Middle frontal gyrus (tissue), 1 donor: ENCODE data around the gene PACRGL.
A peak's percentile ranks its signal among the peaks of the same experiment; 100 is the strongest.
"Not testable (repeated sequence)": the region's sequence is repeated elsewhere in the genome, so short reads cannot be mapped to it uniquely, and the experiment has no call there.

Experiments used
- DNase-seq: peaks from one replicate; pipeline ENCODE4 v3.0.0-alpha.2; 2015; ENCODE audit warnings: low spot score; ENCODE audit errors: extremely low spot score

Gene PACRGL

DNA sequence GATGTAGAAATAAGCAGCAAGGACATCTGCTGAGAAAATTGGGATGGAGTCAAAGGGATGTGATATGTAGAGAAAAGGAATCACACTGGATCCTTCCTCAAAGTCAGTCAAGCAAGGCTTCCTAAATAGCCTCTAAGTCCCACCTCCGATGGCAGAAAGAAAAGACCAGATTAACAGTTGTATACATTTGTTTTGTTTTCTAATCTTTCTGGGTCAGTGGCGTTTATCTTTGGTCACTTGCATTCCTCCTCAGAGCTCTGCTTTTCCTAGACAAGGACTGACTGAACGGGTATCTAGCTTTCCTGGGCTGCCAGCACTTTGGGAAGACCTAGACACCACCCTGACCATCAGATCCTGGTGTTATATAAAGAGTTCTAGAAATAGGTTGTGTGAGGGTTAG, 23.2 kb downstream of the PACRGL start:
- no peak for DNase-seq

DNA sequence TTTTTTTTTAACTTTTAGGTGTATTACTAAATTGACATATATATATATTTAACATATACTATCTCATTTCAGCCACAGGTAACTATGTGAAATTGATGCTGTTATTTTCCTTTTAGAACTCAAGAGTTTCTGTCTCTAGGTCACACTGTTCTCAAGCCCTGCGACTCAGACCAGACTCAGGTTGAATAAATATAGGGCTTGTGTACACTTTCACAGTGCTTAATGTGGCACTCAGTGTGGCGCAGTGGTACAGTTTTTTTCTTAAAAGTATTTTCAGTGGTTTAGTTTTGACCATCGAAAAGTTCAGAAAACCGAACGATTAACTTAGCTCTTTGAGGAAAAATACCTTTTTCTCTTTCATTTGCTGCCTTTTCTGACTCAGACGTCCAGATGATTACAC, 24.7 kb downstream of the PACRGL start:
- no peak for DNase-seq

DNA sequence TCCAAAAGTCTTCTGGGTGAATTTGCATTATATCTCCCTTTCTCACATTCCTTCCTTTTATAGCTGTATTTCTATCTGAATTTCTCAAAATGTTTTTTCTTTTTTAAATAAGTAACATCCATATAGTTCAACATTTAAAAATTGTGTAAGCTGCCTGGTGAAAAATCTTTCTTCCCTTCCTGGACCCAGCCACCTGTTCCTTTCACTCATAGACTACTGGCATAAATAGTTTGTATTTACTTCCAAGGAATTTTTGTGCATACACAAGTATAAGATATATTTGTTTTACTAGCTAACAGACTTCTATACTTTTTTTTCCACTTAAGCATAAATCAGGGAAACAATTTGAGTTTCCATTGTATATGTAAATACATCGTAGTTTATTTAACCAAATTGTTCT, 35.7 kb downstream of the PACRGL start:
- DNase-seq = no peak

DNA sequence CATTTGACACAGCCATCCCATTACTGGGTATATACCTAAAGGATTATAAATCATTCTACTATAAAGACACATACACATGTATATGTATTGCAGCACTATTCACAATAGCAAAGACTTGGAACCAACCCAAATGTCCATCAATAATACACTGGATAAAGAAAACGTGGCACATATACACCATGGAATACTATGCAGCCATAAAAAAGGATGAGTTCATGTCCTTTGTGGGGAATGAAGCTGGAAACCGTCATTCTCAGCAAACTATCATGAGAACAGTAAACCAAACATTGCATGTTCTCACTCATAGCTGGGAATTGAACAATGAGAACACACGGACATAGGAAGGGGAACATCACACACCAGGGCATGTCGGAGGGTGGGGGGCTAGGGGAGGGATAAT, 45.7 kb downstream of the PACRGL start:
- not testable (repeated sequence) for DNase-seq

DNA sequence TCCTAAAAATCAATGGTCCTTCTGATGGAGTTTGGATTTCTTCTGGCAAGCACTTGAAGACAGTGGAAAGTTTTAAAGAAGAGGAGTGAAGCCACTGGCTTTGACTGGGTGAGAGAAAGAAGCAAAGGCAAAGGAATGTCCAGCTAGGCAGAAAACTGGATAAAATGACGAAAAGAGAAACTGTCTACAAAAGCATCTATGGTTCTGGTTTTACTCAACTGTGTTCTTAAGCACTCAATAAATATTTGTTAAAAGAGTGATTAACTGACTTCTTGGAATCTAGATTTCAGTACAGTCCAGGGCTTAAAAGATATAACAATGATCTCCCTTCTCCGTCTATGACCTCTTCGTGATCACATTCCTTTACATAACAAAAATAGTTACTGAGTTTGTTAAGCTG, 52.4 kb downstream of the PACRGL start:
- no peak for DNase-seq

DNA sequence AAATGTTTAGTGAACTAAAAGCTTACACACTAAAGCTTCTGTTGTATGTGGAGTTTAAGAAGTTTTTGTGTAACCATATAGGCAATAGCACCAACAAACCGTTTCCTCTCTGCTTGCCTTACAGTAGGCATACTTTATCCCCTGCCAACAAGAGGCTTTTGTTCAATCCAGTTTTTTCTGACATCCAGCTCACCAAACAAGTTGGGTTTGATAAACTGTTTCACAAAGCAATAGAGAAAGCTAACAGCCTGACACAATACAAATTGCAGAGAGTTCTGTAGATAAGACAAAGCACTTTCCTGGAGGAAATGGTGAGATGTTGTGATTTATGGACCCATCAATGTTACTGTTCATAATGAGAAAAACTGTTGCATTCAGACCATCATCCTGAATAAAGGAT, 53.8 kb downstream of the PACRGL start:
- no peak for DNase-seq

DNA sequence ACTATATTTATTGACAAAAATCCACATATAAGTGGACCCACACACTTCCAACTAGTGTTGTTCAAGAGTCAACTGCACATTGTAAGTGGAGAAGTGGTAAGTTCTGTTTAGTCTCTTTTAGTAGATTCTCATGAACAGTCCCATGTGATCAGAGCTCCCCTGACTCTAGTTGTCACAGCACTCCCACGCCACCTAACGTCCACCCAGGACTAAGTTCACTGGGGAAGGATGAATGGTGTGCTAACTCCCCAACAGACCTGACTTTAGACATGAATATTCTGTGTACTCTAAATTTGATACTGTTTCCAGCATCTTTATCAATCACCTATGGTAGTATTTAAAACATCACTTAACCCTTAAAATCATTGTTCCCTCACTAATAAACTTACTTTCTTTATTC, 59.8 kb downstream of the PACRGL start:
- DNase-seq = no peak

DNA sequence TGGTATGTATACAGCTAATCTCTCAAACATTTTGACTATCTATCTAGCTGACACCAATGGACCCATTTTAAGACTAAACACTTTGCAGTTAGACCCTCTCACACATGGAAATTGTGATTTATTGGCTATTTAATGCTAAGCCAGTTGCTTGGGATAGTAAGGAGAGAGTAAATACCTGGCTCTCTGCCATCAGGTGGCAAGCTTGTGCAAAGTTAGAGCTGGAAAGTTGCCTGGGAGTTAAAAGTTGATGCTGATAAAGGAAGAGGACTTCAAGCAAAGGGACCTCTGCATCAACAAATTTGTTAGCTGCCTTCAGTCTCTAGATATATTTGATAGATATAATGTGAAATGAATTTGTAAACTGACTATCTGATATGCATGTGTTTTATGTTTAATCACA, 61.1 kb downstream of the PACRGL start:
- DNase-seq = no peak

DNA sequence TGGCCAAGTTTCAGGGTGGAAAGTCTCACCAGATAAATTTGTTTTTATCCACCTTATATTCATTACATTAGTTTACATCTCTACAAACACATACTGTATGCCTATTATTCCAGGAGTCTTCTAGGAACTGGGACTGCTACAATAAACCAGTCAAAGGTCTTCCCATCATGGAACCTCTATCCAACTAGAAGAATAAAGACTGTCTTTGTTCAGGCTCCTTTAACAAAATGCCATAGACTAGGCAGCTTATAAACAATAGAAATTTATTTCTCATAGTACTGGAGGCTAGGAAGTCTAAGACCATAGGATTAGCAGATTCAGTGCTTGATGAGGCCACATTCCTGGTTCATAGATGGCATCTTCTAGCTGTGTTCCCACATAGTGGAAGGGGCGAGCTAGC, 61.6 kb downstream of the PACRGL start:
- DNase-seq = no peak

DNA sequence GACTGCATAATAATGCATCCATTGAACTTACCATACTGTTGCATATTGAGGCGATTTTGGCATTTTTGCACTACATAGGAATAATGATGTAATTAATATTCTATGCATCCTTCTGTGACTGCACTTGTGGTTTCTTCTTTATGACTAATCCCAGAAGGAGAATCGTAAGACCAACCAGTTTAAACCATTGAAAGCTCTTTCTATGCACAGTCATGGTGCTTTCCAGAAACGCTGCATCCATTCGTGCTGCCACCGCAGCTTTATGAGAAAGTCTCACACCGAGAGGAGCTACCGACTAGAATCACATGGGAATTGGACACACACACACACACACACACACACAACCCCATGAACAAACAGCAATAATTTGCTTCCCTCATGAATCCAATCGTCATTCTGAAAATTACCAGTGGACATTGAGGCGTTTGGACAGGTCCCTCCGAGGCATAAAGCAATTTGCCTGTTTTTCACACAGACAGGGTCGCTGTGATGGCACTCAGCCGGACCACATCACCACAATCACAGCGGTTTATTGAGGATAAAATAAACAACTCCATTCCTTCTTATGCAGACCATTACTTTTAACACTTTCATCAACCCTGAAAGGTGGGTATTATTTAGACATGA, 64.2 kb downstream of the PACRGL start:
- DNase-seq = no peak

DNA sequence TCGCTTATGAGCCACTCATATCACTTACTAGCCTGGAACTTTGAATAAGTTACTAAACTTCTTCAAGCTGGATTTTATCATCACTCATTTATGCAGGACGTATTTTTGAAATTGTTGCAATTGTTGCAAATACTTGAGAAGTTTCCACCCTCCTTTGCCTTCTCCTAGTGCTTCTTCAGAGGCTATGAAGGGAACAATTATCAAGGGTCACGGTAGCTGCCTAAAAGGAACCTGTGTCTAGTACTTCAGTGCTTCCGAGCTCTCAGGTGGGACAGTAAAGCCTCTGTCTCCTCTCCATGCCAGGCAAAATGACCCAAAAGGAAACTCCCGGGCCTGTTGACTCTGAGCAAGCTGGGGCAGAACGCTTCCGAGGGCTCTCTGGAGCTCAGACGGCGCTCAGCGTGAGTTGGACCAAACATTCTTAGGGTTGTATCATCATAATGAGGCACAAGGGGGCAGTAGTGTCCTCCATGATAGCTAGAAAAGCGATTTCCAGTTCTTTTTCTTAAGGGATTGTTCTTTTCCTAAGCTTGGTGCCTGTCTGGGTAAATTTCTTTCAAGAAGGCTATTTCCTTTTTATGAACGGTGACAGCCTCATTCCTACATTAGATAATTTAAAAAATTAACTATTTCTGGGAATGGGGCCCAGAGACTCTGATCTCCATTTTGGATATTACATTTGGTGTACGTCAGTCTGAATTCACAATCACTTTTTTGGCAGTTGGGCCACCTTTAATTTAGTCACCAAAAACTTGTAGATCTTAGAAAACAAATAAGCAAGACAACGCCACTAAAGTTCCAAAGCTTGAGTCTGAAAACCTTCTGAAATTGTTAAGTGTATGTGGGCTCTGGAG, 73.1 kb downstream of the PACRGL start:
- peak; percentile 52 for DNase-seq

DNA sequence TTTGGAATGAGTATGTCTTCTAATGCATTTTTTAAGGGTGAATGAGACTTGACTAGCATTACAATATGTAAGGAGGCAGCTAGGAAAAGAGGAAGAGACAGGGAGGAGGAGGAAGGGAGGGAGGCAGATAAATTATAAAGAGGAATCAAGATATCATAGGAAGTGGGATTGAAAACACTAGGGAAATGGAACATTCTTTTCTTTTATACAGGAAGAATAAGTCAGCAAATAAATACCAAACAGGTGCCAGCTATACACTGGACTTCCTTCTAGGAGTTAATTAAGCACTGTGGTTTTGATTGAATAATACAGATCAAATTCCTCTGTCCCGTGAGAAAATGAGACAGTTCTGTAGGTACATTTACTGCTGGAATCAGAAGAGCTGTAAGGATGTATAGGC, 78.6 kb downstream of the PACRGL start:
- DNase-seq = no peak

DNA sequence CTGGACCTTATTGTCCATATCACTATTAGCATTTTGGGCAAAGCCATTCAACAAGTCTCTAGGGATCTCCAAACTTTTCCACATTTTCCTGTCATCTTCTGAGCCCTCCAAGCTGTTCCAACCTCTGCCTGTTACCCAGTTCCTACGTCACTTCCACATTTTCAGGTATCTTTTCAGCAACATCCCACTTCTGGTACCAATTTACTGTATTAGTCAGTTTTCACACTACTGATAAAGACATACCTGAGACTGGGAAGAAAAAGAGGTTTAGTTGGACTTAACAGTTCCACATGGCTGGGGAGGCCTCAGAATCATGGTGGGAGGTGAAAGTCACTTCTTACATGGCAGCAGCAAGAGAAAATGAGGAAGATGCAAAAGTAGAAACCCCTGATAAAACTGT, 82.9 kb downstream of the PACRGL start:
- not testable (repeated sequence) for DNase-seq

DNA sequence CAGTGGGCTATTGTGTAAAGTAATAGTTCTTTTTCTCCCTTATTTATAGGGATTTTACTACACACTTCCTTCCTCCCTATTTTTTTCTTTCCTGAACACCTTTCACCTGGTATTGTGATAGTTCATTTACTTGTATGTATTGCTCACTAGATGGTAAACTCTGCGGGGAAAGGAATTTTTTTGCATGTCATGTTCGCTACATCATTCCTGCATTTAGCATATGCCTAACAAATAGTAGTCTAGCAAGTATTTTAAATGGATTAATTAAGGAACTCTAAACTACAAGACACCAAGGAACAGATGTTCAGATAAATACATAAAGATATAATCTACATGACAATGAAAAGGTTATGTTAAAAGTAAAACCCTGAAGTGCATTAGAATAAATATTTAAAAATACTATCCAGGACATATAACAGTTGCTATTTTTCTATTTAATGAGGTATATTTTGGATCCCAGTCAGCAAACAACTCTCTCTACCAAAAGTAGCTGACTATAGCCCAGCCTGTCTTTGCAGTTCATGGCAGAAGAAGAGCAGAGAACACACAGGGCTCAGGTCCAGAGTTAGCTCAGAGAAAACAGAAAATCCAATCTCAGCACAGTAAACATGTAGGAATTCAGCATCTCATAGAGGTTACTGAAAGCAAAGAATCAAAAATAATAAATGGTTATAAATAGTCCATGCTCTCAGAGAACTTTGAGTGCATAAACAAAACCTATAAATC, 87.8 kb downstream of the PACRGL start:
- no peak for DNase-seq
